NCI-H1694 treated with DMSO at 0.1 percent for 48 hours (cell line): ENCODE data around the gene PSMG3.

Source experiments
- DNase-seq: peaks from one replicate; lab custom pipeline; 2025; lab: John Stamatoyannopoulos, UW

The PSMG3 gene

DNA sequence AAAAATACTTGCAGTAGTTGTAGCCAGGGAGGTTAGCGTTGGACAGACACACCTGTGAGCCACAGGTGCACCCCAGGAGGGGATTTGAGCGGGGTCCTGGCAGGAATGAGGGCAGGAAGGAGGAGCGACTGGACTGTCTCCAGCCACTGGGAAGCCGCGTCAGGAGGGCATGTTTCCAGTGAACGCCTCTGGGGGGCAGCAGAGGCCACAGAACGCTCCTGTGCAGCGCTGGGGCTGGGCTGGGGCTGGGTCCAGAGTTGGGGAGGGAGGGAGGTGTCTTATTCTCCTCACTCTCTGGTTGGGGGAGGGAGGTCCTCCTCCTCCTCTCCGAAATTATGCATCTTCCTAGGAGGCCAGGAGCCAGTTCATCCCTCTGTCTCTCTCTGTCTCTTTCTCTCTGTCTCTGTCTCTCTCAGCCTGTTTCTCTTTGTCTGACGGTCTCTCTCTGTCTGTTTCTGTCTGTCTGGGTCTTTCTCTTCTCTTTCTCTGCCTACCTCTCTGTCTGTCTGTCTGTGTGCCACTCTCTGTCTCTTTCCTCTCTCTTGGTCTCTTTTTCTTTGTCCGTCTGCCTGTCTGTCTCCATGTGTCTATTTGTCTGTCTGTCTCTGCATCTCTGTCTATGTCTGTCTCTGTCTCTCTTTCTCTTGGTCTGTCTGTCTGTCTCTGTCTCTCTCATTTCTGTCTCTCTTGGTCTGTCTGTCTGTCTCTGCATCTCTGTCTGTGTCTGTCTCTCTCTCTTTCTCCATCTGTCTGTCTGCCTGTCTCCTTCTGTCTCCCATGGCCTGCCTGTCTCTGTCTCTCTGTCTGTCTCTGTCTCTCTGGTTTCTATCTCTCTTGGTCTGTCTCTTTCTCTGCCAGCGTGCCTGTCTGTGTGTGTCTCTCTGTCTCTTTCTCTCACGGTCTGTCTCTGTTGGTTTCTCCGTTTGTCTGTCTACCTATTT is 9.9 kb upstream of the PSMG3 start:
- peak; percentile 36 for DNase-seq

DNA sequence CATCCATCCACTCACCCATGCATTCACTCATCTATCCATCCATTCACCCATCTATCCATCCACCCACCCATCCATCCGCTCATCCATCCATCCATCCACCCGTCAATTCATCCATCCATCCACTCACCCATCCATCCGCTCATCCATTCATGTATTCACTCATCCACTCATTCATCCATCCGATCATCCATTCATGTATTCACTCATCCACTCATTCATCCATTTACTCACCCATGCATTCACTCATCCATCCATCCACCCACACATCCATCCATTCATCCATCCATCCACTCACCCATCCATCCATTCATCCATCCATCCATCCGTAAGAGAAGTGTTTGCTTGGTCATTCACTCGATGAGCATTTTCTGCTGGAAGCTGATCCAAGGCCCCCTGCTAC is 8.7 kb upstream of the PSMG3 start:
- no peak for DNase-seq

DNA sequence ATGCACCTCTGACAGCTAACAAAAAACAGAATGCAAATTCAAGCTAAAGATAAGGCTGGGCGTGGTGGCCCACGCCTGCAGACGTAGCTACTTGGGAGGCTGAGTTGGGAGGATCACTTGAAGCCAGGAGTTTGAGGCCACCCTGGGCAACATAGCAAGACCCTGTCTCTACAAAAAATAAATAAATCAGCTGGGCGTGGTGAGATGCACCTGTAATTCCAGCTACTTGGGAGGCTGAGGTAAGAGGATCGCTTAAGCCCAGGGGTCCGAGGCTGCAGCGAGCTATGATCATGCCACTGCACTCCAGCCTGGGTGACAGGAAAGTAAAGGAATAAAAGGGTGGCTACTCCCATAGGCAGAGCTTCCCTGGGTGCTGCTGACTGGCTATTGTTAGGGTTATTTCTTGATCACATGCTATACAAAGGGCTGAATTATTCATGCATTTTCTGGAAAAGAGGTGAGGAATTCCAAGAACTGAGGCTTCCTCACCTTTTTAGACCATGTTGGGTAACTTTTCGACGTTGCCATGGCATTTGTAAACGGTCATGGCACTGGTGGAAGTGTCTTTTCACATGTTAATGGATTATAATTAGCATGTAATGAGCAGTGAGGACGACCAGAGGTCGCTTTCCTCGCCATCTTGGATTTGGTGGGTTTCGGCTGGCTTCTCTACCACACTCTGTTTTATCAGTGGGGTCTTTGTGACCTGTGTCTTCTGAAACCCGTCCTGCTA is 6.9 kb upstream of the PSMG3 start:
- no peak for DNase-seq

- DNase-seq = no peak
These were observed 6.0 kb upstream of the PSMG3 start for GRCh38 chr7:1575809-1576208.

DNA sequence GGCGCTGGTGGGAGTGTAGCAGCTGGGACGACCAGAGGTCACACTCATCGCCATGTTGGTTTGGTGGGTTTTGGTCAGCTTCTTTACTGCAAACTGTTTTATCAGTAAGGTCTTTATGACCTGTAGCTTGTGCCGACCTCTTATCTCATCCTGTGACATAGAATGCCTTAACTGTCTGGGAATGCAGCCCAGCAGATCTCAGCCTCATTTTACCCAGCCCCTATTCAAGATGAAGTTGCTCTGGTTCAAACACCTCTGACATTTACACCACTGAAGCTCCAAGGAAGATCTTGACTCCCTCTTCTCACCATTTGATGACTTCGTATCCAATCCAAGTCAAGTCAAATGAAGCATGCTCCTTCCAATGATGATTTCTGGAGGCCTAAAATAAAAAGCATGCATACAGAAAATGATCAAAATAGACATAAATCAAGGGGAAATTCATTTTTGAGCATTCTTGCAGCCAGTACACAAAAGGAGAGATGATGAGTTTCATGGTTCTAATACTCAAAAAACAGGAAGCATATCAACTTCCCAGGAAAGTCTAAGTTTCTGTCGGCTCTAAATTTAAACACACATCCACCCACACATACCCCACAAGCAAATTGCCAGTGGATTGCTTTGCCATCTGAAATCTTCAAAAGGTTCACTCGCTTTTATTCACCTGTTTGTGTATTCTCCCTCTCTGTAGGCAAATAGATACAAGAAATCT is 2.4 kb upstream of the PSMG3 start:
- DNase-seq = no peak

DNA sequence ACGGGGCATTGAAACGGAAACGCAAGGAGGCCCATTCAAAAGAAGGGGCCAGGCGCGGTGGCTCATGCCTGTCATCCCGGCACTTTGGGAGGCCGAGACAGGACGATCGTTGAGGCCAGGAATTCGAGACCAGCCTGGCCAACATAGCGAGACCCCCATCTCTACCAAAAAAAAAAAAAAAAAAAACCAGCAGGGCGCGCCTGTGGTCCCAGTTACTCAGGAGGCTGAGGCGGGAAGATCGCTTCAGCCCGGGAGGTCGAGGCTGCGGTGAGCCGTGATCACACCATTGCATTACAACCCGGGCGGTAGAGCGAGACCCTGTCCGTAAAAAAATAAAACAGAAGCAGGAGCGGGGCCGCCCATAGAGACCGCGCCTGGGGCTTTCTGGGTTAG is 396 bp downstream of the PSMG3 start:
- DNase-seq = no peak

DNA sequence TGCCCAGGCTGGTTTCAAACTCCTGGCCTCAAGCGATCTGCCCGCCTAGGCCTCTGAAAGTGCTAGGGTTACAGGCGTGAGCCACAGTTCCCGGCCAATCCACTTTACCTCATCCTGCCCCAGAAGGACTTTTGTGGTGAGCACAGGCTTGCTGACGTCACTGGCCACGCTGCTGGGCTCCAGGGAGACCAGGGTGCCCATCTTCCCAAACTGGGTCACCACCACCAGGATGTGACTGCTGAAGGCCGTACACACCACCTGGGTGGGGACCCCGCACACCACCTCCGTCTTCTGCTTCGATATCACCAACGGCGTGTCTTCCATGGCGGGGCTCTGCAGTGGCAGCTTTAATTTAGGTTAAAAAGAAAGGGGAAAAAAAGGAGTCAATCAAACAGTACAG is 816 bp downstream of the PSMG3 start:
- no peak for DNase-seq

- DNase-seq = no peak
These were observed 1.8 kb downstream of the PSMG3 start for GRCh38 chr7:1567896-1568510.

DNA sequence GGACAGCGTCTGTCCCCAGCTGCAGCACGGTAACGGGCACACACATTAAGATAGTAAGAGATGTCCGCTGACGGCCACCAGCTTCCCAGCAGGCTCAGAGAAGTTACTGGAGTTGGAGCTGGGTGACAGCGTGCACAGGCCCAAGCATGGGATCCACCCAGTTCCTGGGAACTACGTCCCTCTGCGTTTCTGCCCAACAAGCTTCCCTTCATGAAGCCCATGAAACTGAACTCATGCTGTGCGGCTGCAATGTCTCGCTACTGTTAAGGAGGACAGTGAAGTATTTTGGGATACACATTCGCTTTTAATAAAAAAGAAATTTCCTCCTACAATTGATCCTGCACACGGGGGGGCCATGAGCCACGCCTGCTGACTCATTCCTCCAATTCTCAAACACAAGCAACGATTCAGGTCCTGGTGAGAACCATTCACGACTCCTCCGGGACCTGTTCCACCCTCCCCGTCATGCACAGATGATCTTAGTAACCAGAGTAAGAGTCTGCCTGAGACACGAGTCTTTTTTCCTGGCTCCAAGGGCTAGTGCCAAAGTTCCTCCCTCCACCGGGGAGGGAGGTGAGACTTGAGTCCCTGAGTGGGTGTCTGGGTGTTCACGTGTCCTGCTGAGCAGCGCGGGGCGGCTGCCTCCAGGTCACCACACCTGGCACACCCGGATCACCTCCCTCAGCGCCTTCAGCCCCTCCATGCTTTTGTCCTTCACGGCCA is 2.6 kb downstream of the PSMG3 start:
- DNase-seq = no peak

DNA sequence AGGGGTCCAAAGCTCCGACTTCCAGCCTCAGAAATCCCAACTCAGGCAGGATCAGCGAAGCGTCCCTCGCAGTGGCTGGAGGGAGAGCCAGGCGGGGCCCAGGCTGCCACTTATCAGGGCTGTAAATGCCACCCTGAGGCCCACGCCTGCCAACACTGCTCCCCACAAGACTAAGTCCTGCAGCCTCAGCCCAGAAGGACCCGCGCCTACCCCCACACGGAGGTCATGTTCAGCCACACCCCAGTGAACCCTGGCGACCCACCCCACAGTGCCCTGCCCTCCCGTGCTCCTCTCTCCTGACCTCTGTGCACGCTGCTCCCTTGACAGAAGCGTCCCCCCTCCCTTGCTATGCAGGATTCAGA is 3.2 kb downstream of the PSMG3 start:
- DNase-seq = no peak

GRCh38 chr7:1564603-1565022 is 5.2 kb downstream of the PSMG3 start:
- no peak for DNase-seq

DNA sequence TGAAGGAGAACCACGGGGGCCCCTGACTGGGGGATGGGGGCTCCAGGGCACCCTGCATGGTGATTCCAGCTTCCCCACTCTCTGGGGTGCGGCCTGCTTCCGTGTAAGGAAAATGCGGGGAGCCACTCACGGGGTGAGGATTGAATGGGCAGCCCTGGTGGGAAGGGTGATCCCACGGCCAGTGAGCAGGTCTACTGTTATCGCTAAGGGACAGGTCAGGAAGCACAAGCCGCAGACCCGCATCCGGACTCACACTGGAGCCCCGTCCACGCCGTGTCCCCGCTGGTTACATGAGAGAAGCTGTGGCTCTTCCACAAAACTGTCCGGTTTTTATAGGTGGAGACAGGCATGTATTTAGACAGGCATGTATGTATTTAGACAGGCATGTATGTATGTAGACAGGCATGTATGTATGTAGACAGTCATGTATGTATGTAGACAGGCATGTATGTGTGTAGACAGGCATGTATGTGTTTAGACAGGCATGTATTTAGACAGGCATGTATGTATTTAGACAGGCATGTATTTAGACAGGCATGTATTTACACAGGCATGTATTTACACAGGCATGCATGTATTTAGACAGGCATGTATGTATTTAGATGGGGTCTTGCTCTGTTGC is 5.7 kb downstream of the PSMG3 start:
- no peak for DNase-seq

GRCh38 chr7:1562597-1563051 is 7.2 kb downstream of the PSMG3 start:
- DNase-seq = peak; percentile 92

- DNase-seq = peak; percentile 31
These were observed 7.7 kb downstream of the PSMG3 start for GRCh38 chr7:1562116-1562515.

- no peak for DNase-seq
These were observed 8.5 kb downstream of the PSMG3 start for GRCh38 chr7:1561036-1561940.

DNA sequence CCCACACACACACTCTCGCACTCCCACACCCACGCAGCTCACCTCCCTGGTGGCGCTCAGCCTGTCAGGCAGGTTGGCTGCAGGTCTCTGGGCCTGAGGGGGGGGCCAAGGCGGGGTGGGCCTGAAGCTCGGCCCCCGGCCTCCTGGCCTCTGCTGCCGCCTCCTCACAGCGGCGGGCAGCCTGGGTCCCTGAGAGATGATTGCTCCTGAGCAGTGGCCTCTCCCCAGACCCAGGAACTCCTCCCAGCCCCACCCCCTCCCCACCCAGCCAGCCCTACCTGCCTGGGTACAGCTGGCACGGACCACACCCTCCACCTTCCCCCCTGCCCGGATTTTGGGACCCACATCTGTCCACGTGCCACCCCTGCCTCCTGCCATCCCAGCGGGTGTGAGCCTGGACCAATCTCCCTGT is 9.2 kb downstream of the PSMG3 start:
- no peak for DNase-seq

- DNase-seq = no peak
These were observed 9.9 kb downstream of the PSMG3 start for GRCh38 chr7:1559626-1560590.

GRCh38 chr7:1558841-1559625 is 10.8 kb downstream of the PSMG3 start:
- no peak for DNase-seq
